Left forelimb (tissue), 1 donor: ENCODE measurements around the gene C19orf53.
"Not testable (repeated sequence)": the region's sequence is repeated elsewhere in the genome, so short reads cannot be mapped to it uniquely, and the experiment has no call there.

Experiments used
- DNase-seq: peaks from one replicate; pipeline ENCODE4 v3.0.0-alpha.2; 2018; ENCODE audit warnings: low spot score

Gene C19orf53

GRCh38 chr19:13764101-13764807 is 10.0 kb upstream of the C19orf53 start, which contains the start of gene MRI1:
TSS of gene MRI1 (plus strand) at chr19:13764522. CDS start at chr19:13764589, 67 bp downstream.
- peak; percentile 89 for DNase-seq

- DNase-seq: no peak
Observed at GRCh38 chr19:13764821-13765394, 9.3 kb upstream of the C19orf53 start.

GRCh38 chr19:13765395-13766094 is 8.7 kb upstream of the C19orf53 start:
- DNase-seq: no peak

GRCh38 chr19:13766095-13766481 is 8.2 kb upstream of the C19orf53 start:
- no peak for DNase-seq

GRCh38 chr19:13768510-13768909 is 5.7 kb upstream of the C19orf53 start:
- DNase-seq: no peak

GRCh38 chr19:13770013-13770635 is 4.1 kb upstream of the C19orf53 start:
- no peak for DNase-seq

- DNase-seq: no peak
Observed at GRCh38 chr19:13778398-13778797, 4.1 kb downstream of the C19orf53 start.

GRCh38 chr19:13778847-13779246 is 4.6 kb downstream of the C19orf53 start:
- no peak for DNase-seq

GRCh38 chr19:13779794-13780193 is 5.5 kb downstream of the C19orf53 start:
- not testable (repeated sequence) for DNase-seq

GRCh38 chr19:13781547-13781946 is 7.3 kb downstream of the C19orf53 start:
- peak; percentile 85 for DNase-seq

- no peak for DNase-seq
Observed at GRCh38 chr19:13782537-13782936, 8.3 kb downstream of the C19orf53 start.

GRCh38 chr19:13783565-13784500 is 9.6 kb downstream of the C19orf53 start:
- DNase-seq: no peak

GRCh38 chr19:13784731-13785452 is 10.6 kb downstream of the C19orf53 start:
- DNase-seq: no peak

- DNase-seq: no peak
Observed at GRCh38 chr19:13788991-13789390, 14.7 kb downstream of the C19orf53 start.

- no peak for DNase-seq
Observed at GRCh38 chr19:13790354-13790753, 16.1 kb downstream of the C19orf53 start.

- not testable (repeated sequence) for DNase-seq
Observed at GRCh38 chr19:13793317-13793716, 19.1 kb downstream of the C19orf53 start.

GRCh38 chr19:13794398-13794756 is 20.1 kb downstream of the C19orf53 start:
- DNase-seq: no peak

GRCh38 chr19:13794757-13795589 is 20.7 kb downstream of the C19orf53 start, which contains the start of gene ZSWIM4:
TSS of gene ZSWIM4 (plus strand) at chr19:13795443. CDS start at chr19:13795649, 206 bp downstream.
- DNase-seq: peak; percentile 98

GRCh38 chr19:13795595-13796300 is 21.5 kb downstream of the C19orf53 start:
- DNase-seq: no peak
